GM19238 (cell line): ENCODE measurements around the gene PLSCR4.
"Not testable (repeated sequence)": the region's sequence is repeated elsewhere in the genome, so short reads cannot be mapped to it uniquely, and the experiment has no call there.

ENCODE experiments used
- DNase-seq: peaks from one replicate; pipeline ENCODE4 v3.0.0; 2011; ENCODE audit warnings: low spot score; ENCODE audit not compliant: insufficient read length

The PLSCR4 gene

DNA sequence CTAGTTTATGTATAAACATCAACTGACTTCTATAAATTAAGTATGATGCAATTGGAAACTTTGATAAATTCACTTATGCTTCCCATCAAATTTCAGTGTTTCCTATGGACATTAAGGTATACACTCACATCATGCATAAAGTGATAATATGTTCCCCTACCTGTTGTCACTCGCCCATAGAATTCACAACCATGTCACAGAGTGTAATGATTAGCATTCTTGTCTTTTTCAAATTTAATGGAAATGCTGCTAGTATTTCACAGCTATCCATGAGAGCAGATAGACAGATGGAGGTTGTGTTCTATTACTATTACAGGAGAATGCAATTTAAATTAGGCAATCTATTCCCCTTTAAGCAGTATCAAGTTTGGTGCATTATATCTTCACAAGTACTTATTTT lies 984 bp downstream of the PLSCR4 start:
- no peak for DNase-seq

DNA sequence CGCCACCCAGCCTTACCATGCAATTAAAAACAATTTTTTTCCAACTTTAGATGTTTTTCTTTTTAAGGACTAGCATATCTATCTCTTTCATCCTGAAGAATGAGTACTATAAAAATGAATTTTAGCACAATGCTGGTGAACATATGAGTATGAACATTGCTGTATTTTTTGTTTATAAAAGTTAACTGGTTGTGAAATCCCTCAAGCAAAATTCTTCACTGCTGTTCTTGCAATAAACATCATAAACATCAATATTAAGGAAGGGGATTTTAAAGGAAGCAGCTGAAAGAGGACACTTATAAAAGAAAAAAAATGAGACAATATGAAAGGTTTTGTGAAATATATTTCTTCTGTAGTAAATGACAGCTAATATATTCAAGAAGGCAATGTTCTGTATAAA lies 3.0 kb downstream of the PLSCR4 start:
- no peak for DNase-seq

DNA sequence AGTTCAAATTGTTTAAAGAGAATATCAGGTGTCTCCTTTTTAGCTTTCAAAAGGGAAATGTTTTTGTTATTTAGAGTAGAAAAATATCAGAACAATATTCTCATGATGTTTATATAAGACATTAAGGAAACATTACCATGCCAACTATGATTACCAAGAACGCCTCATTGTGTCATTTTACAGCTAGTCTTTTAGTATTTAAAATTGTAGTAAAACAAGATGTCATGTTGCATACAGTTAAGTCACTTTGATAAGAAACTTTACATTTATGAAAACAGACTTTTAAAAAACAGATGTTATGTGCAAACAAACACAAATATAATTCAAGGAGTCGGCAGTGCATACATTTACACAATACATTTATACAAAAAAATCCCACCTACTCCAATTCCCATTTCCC lies 4.4 kb downstream of the PLSCR4 start:
- DNase-seq, result no peak

DNA sequence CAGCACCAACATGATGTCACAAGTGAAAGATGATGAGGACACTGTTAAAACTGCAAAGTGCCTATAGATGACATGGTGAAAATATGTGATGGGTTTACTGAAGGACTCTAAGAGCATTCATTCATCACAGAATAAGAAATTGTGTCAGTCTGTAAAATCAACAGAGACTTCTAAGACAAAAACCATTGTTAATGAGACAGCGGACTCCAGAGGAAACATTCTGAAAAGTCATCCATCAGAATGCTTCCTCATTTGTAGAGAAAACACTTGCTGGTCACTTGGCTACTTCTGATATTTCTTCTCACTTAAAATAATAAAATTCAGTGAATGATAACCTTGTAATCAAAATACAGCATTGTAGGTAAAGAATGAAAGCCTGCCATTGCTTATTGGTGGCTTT lies 7.3 kb downstream of the PLSCR4 start:
- no peak for DNase-seq

DNA sequence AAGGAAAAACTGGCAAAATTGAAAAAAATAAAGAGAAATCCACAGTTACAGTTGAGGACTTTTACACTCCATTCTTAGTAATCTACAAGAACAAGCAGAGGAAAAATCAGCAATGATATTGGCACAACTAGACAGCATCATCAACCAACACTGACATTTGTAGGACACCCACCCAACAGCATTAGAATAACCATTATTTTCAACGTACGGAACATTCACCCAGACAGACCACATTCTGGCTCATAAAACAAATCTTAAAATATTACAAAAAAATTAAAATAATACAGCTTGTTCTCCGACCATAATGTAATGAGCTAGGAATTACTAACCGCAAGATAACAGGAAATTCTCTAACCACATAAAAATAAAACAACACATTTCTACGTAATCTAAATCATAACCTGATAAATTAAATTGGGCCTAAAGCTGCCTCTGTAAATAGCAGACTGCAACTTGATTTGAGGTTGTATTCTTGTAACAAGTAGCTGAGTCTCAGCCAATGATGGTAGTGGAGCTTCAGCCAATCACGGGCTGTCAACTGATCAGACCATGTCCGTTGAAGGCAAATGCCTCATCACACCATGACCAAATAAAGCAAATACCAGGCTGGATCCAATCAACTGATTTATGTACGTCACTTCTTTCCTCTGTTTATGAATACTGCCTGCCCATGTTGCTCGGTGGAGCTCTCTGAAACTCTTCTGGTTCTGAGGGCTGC lies 9.2 kb downstream of the PLSCR4 start:
- no peak for DNase-seq

DNA sequence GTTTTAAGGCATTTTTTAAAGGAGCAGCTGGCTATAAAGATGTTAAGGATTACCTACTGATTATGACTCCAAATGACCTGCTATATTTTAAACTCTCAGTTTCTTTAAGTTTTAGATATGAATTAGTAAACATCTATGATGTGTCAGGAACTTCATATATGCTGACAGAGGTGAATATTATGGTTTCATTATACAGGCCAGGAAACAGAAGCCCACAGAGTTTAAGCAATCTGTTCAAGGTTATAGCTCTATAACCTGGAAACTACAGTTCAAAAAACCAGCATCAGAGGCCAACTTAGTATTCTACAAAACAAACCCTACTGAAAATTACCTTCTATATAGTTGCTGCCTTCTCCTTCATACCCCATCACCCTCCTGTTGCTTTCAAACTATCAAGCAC lies 17.4 kb downstream of the PLSCR4 start:
- no peak for DNase-seq

DNA sequence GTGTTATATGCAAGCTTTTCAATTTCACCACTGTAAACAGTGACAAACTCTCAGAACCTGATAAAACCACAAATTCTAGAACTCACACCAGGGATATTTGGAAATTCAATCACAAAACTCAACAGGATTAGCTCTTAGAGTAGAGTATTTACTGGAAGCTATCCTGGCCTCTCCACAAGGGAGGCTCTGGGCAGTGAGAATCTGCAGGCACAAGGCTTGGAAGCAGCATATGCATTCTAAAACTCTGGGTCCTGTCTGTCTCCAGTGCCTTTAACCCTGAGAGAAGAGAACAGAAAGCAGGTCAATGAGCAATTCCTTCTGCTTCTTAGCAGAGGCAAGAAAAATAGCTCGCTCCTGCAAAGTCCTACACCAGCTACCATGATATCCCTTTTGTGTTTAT lies 23.4 kb downstream of the PLSCR4 start:
- DNase-seq, result no peak

DNA sequence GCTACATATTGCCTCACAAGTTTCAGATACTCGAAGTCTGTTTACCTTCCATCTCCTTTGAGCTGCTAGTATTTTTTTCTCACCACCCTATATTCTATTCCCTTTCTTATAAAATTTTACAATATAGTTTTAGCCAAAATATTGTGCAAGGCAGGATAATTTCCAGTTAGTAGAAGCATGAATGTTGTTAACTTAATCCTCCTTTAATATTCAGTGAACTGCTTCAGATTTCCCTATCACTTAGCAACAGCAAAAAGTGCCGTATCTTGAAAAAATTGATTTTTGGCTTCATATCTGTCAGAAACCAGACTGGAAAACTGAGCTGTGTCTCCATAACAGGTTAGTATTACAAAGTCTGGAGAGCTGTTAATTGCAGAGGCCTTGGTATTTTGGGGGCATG lies 24.0 kb downstream of the PLSCR4 start:
- no peak for DNase-seq

DNA sequence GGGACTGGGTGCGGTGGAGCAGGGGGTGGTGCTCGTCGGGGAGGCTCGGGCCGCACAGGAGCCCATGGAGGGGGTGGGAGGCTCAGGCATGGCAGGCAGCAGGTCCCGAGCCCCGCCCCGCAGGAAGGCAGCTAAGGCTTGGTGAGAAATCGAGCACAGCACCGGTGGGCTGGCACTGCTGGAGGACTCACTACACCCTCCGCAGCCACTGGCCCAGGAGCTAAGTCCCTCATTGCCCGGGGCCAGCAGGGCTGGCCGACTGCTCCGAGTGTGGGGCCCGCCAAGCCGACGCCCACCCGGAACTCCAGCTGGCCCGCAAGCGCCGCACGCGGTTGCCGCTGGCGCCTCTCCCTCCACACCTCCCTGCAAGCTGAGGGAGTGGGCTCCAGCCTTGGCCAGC lies 25.4 kb downstream of the PLSCR4 start:
- not testable (repeated sequence) for DNase-seq

DNA sequence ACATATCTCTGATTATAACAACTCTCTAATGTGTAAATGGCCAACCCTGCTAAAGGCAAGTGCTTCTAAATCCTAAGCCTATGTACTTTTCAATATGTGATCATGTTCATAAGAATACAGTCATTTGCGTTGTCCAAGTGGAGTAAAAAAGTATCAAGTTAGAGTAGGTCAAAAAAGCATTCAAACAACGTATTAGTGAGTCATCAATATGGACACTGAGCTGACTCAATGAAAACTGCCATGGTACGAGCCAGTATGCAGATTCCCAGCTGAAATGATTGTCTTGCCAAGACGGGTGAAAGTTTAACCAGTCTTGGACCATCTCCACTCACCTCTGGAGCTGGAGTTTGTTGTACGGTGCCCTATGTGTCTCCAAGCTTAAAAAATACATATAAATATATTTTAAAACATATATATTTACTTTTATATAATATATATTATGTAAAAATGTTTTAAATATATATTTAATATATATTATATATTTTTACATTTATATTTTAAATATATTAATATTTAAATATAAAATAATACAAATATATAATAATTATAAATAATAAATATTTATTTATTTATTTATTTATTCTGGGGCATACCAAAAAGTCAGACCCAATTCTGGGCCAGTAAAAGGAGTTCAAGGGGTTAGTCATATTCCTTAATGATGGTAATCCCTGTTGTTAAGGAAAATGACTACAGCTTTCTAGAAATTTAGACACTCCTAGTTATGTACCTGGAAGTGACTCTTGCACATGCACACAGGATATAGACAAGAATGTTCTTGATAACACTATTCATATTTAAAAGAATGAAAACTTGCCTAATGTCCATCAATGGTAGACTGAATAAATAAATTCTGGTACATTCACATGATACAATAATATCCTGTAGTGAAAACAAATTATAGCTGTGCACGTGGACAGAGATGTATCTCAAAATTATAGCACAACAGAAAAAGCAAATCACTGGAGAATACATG lies 27.2 kb downstream of the PLSCR4 start:
- DNase-seq, result no peak

DNA sequence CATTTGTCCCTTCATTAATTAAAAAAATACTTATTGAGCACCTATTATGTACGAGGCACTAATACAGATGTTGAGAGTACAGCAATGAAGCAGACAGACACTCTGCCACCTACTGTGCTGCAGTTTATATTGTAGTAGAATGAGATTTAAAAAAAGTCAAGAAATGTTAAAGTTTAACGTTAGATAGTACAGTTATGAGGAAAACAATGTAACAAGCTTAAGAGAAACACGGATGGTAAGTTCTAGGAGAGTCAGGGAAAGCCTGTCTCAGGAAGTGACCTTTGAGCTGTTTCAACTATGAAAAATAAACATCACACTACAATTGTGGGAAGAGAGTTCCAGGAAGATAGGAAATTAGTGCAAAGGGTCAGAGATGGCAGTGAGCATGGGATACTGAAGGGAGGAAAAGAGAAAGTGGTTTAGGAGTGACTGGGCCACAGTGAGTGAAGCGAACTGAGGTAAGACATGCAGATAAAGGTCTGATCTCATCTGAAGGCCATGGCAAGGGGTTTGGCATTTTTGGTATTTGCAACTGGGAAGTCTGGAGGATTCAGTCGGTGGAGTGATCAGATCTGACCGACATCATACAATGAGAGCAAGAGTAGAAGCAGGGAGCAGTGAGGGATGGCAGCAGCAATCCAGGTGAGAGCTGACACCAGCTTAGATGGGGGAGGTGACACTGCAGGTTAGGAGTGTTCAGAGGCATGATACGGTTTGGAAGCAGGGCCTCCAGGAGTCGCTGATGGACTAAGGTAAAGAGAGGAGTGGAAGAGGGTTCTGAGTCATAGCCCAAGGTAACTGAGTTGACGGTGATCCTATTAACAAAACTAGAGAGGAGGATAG lies 28.5 kb downstream of the PLSCR4 start:
- DNase-seq, result no peak

DNA sequence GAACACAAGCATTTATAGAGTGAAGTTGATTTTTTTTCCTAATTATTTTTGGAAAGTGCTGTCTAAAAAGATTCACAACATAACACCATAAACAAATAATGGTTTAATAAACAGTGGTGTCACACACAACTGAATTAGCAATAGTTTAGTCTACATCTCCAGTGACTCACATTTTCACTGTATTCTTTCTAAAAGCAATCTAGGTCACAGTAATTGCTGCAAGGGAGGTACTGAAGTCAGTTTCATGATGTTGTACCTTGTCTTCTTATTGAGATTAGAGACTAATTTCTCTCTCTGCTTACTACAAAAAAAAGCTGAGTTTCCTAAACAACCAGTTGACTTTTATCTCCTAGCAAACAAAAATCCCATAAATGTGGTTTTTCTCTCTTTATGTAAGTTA lies 29.6 kb downstream of the PLSCR4 start:
- no peak for DNase-seq

DNA sequence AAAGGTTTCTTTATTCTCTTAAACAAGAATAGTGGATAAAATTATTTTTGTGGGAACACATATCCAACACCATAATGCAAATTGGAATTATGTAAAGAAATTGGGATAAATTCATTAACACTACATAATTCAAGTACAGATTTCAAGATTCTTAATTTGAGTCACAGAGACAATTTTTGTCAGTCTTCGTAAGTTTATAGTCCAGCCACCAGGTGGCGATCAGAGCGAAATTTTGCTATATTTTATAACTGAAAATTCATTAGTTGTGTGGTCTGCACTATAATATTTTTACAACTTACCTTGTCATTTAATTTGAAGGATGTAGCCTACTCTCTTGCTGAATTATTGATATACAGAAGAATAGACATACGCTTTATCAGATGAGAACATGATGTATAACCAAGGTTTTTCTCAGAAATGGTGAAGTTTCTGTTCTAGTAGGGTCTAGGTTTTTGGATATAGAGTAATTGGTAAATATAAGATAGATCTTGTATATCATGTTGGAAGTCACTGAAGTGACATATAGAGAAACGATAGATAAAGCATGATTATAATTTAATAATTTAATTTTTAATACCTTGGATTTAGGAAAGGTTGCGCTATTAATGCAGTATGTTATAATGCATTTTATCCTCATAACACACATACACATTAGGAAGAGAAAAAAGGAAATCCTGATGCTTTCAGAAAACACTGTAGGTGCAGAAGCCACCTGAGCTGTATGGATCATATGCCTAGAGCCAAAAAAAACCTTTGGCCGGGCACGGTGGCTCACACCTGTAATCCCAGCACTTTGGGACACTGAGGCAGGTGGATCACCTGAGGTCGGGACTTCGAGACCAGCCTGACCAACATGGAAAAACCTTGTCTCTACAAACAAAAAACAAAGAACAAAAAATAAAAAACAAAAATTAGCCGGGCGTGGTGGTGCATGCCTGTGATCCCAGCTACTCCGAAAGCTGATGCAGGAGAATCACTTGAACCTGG lies 31.7 kb downstream of the PLSCR4 start:
- peak; percentile 3 for DNase-seq

DNA sequence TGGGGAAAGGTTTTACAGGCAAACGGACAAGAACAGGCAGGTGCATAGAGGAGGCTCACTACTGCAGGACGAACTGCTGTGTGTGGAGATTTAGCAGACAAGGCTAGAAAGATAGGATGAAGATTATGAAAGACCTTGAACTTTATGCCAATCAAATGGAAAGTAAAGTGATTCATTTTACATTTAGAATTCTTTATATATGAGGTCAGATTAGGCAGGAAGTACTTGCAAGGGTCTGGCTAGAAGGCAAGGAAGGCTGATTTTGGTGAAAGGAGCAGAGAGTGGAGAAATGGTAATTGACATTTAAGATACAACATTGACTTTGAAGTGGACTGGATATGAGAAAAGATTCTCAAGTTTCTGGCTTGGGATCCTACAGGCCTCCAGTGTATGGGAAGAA lies 33.6 kb downstream of the PLSCR4 start:
- DNase-seq, result no peak

DNA sequence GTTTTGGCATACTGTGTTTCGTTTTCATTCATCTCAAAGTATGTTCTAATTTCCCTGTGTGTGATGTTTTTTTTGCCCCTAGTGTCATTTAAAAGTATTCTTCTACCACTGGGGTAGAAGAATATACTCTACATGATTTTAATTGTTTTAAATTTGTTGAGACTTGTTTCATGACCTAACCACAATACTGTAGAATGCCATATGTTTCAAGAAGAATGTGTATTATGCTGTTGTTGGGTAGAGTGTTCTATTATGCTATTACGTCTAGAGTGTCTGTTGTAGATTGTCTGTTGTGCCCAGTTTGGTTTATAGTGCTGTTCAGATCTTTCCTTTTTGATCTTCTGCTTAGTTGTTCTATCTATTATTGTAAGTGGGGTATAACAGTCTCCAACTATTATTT lies 36.4 kb downstream of the PLSCR4 start:
- DNase-seq, result no peak

DNA sequence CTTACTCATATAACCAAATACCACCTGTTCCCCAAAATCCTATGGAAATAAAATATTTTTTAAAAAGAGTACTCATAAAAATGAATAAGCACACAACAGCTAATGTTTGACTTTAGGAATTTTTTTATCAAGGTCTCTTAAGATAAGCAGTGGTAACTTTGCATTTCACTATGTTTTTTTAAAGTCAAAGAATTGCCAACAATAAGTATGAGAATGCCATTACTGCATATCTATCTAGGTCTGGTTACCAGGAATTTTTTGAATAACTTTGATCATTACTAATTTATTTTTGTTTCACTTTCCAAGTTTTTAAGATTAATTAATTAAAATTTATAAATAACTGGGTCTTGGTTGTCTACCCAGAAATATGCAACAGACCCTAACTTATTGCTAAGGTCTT lies 41.5 kb downstream of the PLSCR4 start:
- DNase-seq, result no peak

DNA sequence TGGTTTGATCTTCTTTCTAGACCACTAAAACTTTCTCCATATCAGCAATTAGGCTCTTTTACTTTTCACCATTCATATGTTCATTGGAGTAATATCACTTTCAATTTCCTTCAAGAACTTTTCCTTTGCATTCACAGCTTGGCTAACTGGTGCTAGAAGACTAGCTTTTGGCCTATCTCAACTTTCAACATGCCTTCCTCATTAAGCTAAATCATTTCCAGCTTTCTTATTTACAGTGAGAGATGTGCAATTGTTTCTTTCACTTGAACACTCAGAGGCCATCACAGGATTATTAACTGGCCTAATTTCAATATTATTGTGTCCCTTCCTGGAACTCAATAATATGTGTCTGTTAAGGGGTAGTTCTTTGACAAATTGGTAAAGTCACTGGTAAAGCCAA lies 47.1 kb downstream of the PLSCR4 start:
- no peak for DNase-seq

DNA sequence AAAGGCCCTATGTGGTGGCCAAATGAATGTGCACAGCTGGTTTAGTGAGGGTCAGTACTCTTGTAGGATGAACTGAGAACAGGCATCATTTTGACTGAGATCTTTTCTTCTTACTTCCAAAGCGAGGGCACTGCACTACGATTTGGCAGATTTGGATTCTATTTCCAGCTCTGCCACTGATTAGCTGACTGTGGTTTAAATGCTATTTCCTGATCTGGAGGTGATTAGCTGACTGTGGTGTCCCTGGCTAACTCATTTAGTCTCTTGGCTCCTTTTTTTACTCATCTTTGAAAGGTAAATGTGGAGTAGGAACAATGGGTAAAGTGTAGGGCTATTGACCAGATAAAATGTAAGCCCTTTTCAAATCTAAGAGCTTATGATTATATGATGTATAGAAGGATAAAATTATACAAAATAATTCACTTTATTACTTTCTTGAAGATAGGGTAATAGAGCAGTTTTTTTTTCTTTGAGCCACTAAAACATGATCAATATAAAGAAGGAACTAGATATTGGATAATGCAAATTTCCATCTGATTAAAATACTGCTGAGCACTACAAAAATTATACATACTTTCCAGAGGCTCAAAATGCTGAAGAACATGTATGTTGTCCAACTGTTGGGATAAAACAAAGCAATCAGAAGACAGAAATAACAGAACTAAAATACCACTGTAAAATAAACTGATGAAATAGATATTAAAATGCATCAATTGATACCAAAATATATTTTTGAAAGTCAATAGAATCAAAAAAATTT lies 50.3 kb downstream of the PLSCR4 start:
- no peak for DNase-seq

DNA sequence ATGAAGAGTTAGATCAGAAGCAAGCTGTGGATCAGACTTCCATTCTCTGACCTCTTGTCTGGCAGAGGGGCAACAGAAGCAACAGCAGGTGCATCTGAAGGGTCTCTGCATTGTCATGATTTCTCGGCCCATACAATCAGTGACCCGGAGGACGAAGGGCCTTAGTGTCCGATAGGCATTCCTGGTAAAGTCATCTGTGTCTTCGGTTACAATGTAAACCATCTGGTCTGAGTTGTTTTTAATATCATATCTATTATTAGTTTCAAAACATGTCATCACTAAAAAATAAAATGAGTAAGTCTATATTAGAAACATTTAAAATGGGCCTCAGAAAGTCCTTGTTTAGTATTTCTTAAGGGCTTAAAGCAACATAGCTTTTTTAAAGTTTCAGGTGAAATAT lies 51.1 kb downstream of the PLSCR4 start:
- DNase-seq, result no peak

DNA sequence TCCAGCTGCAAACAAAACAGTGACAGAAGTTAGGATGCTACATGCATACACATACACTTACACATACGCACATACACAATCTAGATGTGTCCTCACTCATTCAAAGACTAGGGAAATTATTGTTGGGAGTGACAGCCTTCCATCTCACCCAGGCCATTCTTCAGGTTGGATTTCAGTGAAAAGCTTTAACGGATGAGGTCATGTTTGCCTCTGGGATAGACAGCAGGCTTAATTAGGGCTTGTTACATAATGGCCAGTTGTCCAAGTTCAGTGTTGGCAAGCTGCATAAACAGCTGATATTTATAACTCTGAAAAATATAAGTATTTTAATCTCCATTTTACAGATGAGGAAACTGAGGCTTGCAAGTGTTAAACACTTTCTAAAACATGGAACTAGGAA lies 54.1 kb downstream of the PLSCR4 start:
- no peak for DNase-seq
